ENCODE measurements around the gene GGCX.

The GGCX gene

GRCh38 chr2:85541753-85542457 is 19.4 kb downstream of the GGCX start:
- no peak for DNase-seq (ENCODE audit: low read depth, low spot score)

GRCh38 chr2:85541262-85541661 is 20.0 kb downstream of the GGCX start:
- no peak for DNase-seq (ENCODE audit: low read depth, low spot score)

GRCh38 chr2:85540133-85540648 is 21.1 kb downstream of the GGCX start:
- no peak for DNase-seq (ENCODE audit: low read depth, low spot score)

GRCh38 chr2:85539361-85540132 is 21.7 kb downstream of the GGCX start:
- DNase-seq (ENCODE audit: low read depth, low spot score), result no peak

GRCh38 chr2:85538507-85539360 is 22.6 kb downstream of the GGCX start, which contains the start of gene MAT2A:
Gene MAT2A, plus strand, starts transcription at chr2:85539168. Its CDS starts 120 bp downstream, at chr2:85539288.
- DNase-seq (ENCODE audit: low read depth, low spot score), result no peak

- DNase-seq (ENCODE audit: low read depth, low spot score), result no peak
Measured at GRCh38 chr2:85537600-85538506, 23.4 kb downstream of the GGCX start.

GRCh38 chr2:85536479-85536878 is 24.8 kb downstream of the GGCX start:
- DNase-seq (ENCODE audit: low read depth, low spot score), result no peak

- DNase-seq (ENCODE audit: low read depth, low spot score), result no peak
Measured at GRCh38 chr2:85534881-85535280, 26.4 kb downstream of the GGCX start.

GRCh38 chr2:85534099-85534498 is 27.2 kb downstream of the GGCX start:
- no peak for DNase-seq (ENCODE audit: low read depth, low spot score)

GRCh38 chr2:85531589-85531988 is 29.7 kb downstream of the GGCX start:
- DNase-seq (ENCODE audit: low read depth, low spot score), result no peak

- DNase-seq (ENCODE audit: low read depth, low spot score), result no peak
Measured at GRCh38 chr2:85529809-85530208, 31.5 kb downstream of the GGCX start.

- no peak for DNase-seq (ENCODE audit: low read depth, low spot score)
Measured at GRCh38 chr2:85528355-85528754, 32.9 kb downstream of the GGCX start.

- no peak for DNase-seq (ENCODE audit: low read depth, low spot score)
Measured at GRCh38 chr2:85527787-85528186, 33.5 kb downstream of the GGCX start.

GRCh38 chr2:85525567-85525966 is 35.7 kb downstream of the GGCX start:
- DNase-seq (ENCODE audit: low read depth, low spot score), result no peak

- no peak for DNase-seq (ENCODE audit: low read depth, low spot score)
Measured at GRCh38 chr2:85525029-85525428, 36.3 kb downstream of the GGCX start.

GRCh38 chr2:85524336-85524908 is 36.9 kb downstream of the GGCX start:
- DNase-seq (ENCODE audit: low read depth, low spot score), result no peak

GRCh38 chr2:85523903-85524335 is 37.4 kb downstream of the GGCX start:
- no peak for DNase-seq (ENCODE audit: low read depth, low spot score)

GRCh38 chr2:85523062-85523902 is 38.0 kb downstream of the GGCX start:
- DNase-seq (ENCODE audit: low read depth, low spot score), result no peak

- DNase-seq (ENCODE audit: low read depth, low spot score), result no peak
Measured at GRCh38 chr2:85522090-85522647, 39.1 kb downstream of the GGCX start.
